ENCODE data around the gene FAM120A.

GRCh38 chr9:93427655-93428379, 23.7 kb upstream of the FAM120A start:
- TF ChIP-seq POLR2A (IDR thresholded peaks at IDR 0.05; ENCODE audit: low read depth, low read length) (no peak), POLR2AphosphoS5 (IDR thresholded peaks at IDR 0.05; ENCODE audit: low read depth, low read length) (no peak), PAX5 (IDR thresholded peaks at IDR 0.05; ENCODE audit: insufficient read depth, low read length, severe bottlenecking) (no peak), TAF1 (IDR thresholded peaks at IDR 0.05; ENCODE audit: low read depth, low read length) (no peak), POU2F2 (IDR thresholded peaks at IDR 0.05; ENCODE audit: low read depth, low read length) (no peak)

All from GM12891 (cell line).